Measurements from ENCODE around the gene NKAPL. TPM values are rescaled to one million over a fixed set of nuclear protein-coding genes. Genes with fewer than 3 reads are reported as not detected.
"Not testable (repeated sequence)": the region's sequence is repeated elsewhere in the genome, so short reads cannot be mapped to it uniquely, and the experiment has no call there.

Gene NKAPL
- total RNA-seq, 3 donors from 2014 or later = 1.6 to 2.9 (median 2.3) TPM

- Histone ChIP-seq H3K36me3 (no peaks in the 10 kb centered on the region), H3K4me1 (no peaks in the 10 kb centered on the region), H3K9me3 (no peaks in the 10 kb centered on the region), H3K27ac (peak within 1 kb of the TSS in 1 of 2 donors; percentile 43), H3K27me3 (no peaks in the 10 kb centered on the region), H3K4me3 (peak within 1 kb of the TSS; percentile 53 to 72 (median 71))
- TF ChIP-seq POLR2A (IDR thresholded peaks at IDR 0.05) (no peak), POLR2AphosphoS5 (IDR thresholded peaks at IDR 0.05) (no peak), CTCF (IDR thresholded peaks at IDR 0.05) (no peak)
- intact Hi-C loops (cut with DNase I; ENCODE audit: low total_unique reads) = no loop called here
- DNase-seq (ENCODE audit: low spot score in 2 of 2) = peak; percentile 24 to 55
Observed at GRCh38 chr6:28281288-28282064, 22.4 kb downstream of the NKAPL start, which contains the start of gene PGBD1. PGBD1 (plus strand) TSS chr6:28281572; CDS start chr6:28283814, 2,242 bp downstream.

GRCh38 chr6:28282926-28283325 lies 23.8 kb downstream of the NKAPL start:
- H3K4me1 ChIP-seq = no peaks in the 10 kb centered on the region
- intact Hi-C loops (cut with DNase I; ENCODE audit: low total_unique reads) = no loop called here
- H3K27ac ChIP-seq = no peak overlapping the region
- DNase-seq (ENCODE audit: low spot score in 2 of 2) = no peak
- no peak overlapping the region for H3K4me3 ChIP-seq
- H3K27me3 ChIP-seq = no peaks in the 10 kb centered on the region
- no peaks in the 10 kb centered on the region for H3K9me3 ChIP-seq
- no peaks in the 10 kb centered on the region for H3K36me3 ChIP-seq
- TF ChIP-seq CTCF (IDR thresholded peaks at IDR 0.05) (no peak), POLR2A (IDR thresholded peaks at IDR 0.05) (no peak), POLR2AphosphoS5 (IDR thresholded peaks at IDR 0.05) (no peak)

- intact Hi-C loops (cut with DNase I; ENCODE audit: low total_unique reads) = no loop called here
- no peak for TF ChIP-seq POLR2AphosphoS5 (IDR thresholded peaks at IDR 0.05)
- Histone ChIP-seq H3K9me3 (no peaks in the 10 kb centered on the region), H3K36me3 (no peaks in the 10 kb centered on the region), H3K27me3 (no peaks in the 10 kb centered on the region), H3K4me3 (no peak overlapping the region), H3K27ac (no peak overlapping the region), H3K4me1 (no peaks in the 10 kb centered on the region)
- no peak for DNase-seq (ENCODE audit: low spot score in 2 of 2)
Observed at GRCh38 chr6:28291573-28291972, 32.5 kb downstream of the NKAPL start.

- Histone ChIP-seq H3K27me3 (no peaks in the 10 kb centered on the region), H3K36me3 (no peaks in the 10 kb centered on the region), H3K4me3 (no peak overlapping the region), H3K9me3 (no peaks in the 10 kb centered on the region), H3K4me1 (no peaks in the 10 kb centered on the region), H3K27ac (no peak overlapping the region)
- DNase-seq (ENCODE audit: low spot score in 2 of 2) = no peak
- TF ChIP-seq POLR2AphosphoS5 (IDR thresholded peaks at IDR 0.05) (no peak), POLR2A (IDR thresholded peaks at IDR 0.05) (no peak), CTCF (IDR thresholded peaks at IDR 0.05) (no peak)
- intact Hi-C loops (cut with DNase I; ENCODE audit: low total_unique reads) = no loop called here
Observed at GRCh38 chr6:28295326-28295725, 36.2 kb downstream of the NKAPL start.

GRCh38 chr6:28296520-28297060 lies 37.5 kb downstream of the NKAPL start:
- H3K27me3 ChIP-seq = no peaks in the 10 kb centered on the region
- H3K36me3 ChIP-seq = no peaks in the 10 kb centered on the region
- no peaks in the 10 kb centered on the region for H3K9me3 ChIP-seq
- DNase-seq (ENCODE audit: low spot score in 2 of 2) = no peak
- no peaks in the 10 kb centered on the region for H3K4me1 ChIP-seq
- intact Hi-C loops (cut with DNase I; ENCODE audit: low total_unique reads) = no loop called here
- H3K27ac ChIP-seq = no peak overlapping the region
- H3K4me3 ChIP-seq = no peak overlapping the region
- TF ChIP-seq POLR2A (IDR thresholded peaks at IDR 0.05) = no peak

GRCh38 chr6:28303570-28303969 lies 44.5 kb downstream of the NKAPL start:
- Histone ChIP-seq H3K27ac (no peak overlapping the region), H3K27me3 (no peaks in the 10 kb centered on the region), H3K4me3 (no peak overlapping the region), H3K36me3 (no peaks in the 10 kb centered on the region), H3K9me3 (peaks cover 0 to 14% of the 10 kb centered on the region in 2 donors), H3K4me1 (no peaks in the 10 kb centered on the region)
- TF ChIP-seq POLR2AphosphoS5 (IDR thresholded peaks at IDR 0.05) (no peak), CTCF (IDR thresholded peaks at IDR 0.05) (no peak), POLR2A (IDR thresholded peaks at IDR 0.05) (no peak)
- intact Hi-C loops (cut with DNase I; ENCODE audit: low total_unique reads) = no loop called here
- no peak for DNase-seq (ENCODE audit: low spot score in 2 of 2)

GRCh38 chr6:28306363-28306762 lies 47.3 kb downstream of the NKAPL start:
- H3K36me3 ChIP-seq; intact Hi-C loops (cut with DNase I; ENCODE audit: low total_unique reads); H3K4me1 ChIP-seq; H3K27me3 ChIP-seq; DNase-seq (ENCODE audit: low spot score in 2 of 2); H3K27ac ChIP-seq; H3K4me3 ChIP-seq: not testable (repeated sequence)
- H3K9me3 ChIP-seq = peaks cover 0 to 14% of the 10 kb centered on the region in 2 donors
